HT-29 (cell line): ENCODE measurements around the gene KRT26. TPM values are rescaled to one million over a fixed set of nuclear protein-coding genes. Genes with fewer than 3 reads are reported as not detected.
A peak's percentile ranks its signal among the peaks of the same experiment; 100 is the strongest.
"Not testable (repeated sequence)": the region's sequence is repeated elsewhere in the genome, so short reads cannot be mapped to it uniquely, and the experiment has no call there.

Experiments
- DNase-seq: peaks from one replicate; pipeline ENCODE4 v3.0.0-alpha.2; 2015; ENCODE audit warnings: low spot score
- total RNA-seq: library from RNA; depleted of rRNA; stranded (reverse); fragments of >200 nt; shearing (Covaris generic); gene quantifications from 2 replicates; pipeline ENCODE4 v1.2.3, GENCODE V29; 2014; rRNA removed

KRT26 gene, protein sequence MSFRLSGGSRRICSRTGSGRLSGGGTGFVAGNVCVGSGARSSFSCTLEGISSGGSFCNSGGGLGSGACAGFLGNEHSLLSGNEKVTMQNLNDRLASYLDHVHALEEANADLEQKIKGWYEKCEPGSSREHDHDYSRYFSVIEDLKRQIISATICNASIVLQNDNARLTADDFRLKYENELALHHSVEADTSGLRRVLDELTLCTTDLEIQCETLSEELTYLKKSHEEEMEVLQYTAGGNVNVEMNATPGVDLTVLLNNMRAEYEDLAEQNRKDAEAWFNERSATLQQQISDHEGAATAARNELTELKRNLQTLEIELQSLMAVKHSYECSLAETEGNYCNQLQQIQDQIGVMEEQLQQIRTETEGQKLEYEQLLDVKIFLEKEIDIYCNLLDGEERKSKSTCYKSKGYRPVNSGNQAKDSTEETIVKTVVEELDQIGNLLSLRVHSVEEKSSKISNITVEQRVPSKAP
- not detected in 2 replicates for total RNA-seq

DNA sequence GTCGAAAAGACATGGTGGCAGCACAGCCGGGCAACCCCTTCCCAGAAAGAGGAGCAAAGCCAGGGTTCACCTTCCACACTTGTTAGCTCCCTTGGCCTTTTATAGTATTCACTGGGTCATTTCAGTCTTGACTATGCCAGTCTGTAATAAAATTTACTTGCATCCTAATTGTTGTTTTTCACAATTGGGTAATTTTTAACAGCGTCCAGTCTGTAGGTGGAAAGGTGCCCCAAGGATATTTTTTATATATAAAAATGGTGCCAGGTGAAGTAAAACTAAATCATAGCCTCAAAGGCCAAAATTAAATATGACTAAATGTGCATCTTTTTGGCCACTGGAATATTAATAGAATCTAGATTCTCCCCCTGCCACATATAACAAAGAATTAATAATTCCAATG is at the start of gene KRT26:
TSS of gene KRT26 (minus strand) at position 101 of the 400 bp plus-strand sequence. CDS start at position 13, 88 bp downstream.
- no peak for DNase-seq

DNA sequence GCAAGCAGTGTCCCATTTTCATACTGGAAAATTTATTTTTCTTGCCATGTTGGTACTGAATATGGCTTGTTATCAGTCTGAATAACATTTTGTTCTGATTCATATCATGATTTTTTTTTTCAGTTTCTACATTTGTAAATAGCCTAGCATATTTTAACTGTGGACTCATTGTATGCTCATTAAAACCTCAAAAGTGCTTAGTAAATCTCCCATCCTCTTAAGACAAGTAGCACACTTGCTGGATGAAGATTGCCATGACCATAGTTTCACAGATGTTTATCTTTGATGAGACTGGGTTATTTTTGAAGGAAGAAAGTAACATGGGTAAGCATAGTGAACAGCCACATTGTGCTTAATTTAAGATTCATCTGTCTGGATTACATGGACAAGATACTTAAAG is 49.5 kb upstream of the KRT26 start:
- no peak for DNase-seq

GRCh38 chr17:40820228-40820838 is 48.3 kb upstream of the KRT26 start:
- no peak for DNase-seq

GRCh38 chr17:40819528-40820125 is 47.6 kb upstream of the KRT26 start:
- DNase-seq, result no peak

DNA sequence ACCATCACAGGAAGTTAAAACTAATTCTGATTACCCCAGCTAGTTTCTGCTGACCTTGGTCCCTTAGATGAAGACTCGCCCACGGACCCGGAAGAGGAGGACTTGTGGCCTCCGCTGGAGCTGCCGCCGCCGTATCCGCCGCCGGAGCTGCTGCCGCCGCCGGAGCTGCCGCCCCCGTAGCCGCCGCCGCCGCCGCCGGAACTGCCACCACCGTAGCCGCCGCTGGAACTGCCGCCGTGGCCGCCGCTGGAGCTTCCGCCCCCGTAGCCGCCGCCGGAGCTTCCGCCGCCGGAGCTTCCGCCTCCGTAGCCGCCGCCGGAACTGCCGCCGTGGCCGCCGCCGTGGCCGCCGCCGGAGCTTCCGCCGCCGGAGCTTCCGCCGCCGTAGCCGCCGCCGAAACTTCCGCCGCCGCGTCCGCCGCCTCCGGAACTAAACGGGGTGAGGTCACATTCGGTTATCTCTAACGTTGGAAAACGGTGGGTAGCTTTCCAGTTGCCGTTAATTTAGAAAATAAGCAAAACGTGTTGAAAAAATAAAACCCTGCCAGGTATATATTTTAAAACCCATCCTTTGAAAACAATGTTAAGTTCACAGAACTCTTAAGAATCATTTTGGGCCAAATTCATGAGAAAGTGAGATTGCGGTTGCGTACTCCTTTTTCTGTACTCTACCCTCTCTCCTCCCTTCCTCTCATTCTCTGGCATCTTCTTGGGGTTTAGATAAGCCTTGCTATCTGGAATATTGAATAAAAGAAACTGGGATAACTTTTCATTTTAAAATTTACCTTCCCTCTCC is 46.9 kb upstream of the KRT26 start:
- peak; percentile 56 for DNase-seq

DNA sequence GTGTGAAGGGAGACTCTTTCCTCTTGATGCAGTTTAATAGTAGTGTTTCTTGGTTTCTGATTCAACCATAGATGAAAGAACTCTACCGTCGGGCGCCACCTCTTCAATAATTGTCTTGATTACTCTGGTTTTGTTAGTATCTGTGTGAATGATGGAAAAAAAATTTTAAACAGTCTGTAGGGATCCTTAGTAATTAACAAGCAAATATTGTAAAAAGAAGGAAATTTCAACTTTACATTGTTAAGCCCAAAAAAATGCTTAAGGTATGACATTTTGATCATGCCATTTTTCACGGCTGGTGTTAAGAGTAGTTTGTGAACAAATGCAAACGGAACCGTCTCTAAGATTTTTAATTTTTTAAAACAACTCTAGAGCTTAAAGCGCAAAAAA is 46.3 kb upstream of the KRT26 start:
- DNase-seq, result peak; percentile 19

DNA sequence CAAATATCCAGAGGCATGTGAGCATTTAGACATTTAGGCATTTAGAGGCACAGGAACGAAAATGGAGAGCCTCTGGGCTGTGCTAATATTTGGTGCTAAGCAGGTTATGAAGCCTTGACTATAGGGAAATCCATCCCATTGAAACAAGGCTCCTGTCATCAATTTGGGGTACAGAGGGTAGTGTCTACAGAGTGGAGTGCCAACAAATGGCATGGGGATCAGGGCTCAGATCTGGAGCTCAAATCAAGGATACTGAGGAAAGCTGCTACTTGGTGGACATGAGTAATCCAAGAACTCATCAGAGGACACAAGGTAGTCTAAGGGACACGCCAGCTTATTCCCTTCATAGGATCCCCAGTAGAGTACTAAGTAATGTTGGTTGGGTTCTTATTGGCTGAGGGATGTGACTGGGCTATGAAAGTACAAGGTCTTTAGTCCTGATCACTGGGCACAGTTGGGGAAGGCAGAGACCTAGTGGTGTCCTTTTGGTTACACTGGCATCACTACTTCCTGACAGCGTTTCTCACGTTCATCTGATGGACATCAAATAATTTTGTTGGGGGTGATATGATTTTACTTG is 45.2 kb upstream of the KRT26 start:
- no peak for DNase-seq

- no peak for DNase-seq
Measured at GRCh38 chr17:40816569-40816968, 44.6 kb upstream of the KRT26 start.

DNA sequence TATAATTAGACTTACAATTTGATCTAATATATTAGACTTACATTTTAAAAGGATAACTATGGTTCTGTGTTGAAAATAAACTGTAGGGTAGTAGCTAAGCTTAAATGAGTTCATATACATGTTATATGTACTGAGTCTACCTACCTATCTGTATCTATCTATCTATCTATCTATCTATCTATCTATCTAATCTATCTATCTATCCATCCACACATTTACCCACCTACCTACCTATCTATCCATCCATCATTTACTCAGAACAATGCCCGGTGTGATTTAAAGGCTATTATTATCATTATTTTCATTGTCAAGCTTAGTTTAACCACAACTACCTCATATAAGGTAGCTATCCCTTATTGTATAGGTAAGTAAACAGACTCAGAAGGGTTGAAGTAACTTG is 43.4 kb upstream of the KRT26 start:
- DNase-seq, result no peak

DNA sequence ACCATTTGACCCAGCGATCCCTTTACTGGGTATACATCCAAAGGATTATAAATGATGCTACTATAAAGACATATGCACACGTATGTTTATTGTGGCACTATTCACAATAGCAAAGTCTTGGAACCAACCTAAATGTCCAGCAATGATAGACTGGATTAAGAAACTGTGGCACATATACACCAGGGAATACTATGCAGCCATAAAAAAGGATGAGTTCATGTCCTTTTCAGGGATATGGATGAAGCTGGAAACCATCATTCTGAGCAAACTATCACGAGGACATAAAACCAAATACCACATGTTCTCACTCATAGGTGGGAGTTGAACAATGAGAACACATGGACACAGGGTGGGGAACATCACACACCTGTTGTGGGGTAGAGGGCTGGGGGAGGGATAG is 42.7 kb upstream of the KRT26 start:
- DNase-seq, result not testable (repeated sequence)

DNA sequence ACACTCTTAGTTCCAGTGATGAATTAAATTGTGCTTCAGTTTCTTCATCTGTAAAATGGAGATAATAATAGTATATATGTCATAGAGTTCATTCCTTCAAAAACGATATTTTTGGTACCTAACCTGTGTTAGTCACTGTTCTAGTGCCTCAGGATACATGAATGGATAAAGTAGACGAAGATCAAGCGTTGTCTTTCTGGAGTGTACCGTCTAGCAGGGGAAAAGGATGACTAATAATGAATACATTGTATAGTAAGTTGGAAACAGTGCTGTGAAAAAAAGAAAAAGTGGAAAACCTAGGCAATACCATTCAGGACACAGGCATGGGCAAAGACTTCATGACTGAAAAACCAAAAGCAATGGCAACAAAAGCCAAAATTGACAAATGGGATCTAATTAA is 41.8 kb upstream of the KRT26 start:
- no peak for DNase-seq

GRCh38 chr17:40812639-40813038 is 40.6 kb upstream of the KRT26 start:
- DNase-seq, result no peak

DNA sequence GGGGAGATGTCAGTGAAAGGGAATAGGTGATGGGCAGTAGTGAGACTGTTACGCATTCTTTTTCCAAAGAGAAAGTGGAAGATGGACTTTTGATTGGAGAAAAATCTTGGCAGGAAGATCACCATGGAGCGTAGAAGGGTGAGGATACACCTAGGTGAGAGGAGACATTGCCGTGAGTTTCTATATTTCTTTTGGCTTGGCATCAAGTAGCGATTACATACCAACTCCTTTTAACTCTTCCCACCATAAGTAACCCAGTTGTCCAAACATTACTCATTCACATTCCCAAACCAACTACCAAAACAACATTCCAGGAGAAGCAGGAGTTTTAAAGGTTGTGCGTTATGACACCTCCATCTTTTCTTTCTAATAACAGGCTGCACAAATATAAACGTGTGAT is 38.5 kb upstream of the KRT26 start:
- DNase-seq, result no peak

DNA sequence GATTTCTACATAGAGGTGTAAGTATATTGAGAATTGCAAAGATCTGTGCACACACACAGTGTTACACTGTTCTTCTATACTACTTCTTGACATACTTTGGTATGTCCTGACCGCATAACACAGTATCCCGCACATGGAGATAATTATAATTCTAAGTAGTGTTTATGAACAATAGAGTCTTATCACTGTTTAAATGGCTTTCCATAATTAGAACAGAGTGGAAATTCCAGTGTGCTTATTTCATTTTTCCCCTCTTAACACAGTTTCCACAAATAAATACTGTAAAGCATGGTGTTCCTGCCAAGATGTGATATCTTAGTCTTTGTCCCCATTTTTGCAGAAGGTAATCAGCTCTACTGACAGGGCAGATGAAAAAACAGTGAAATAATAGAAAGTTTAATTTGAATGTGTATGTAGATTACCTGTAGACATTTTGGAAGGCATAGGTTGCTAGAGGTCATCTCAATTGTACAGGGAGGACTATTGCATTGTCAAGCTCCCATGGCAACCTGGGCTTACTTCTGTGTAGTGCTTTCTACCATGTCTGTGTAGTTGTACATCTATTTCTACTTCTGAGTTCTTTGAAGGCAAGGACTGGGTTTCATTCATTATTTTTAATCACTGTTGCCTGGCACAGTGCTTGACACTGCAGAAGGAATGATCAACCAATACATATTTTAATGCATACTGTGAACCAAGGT is 37.9 kb upstream of the KRT26 start:
- no peak for DNase-seq

GRCh38 chr17:40806131-40806530 is 34.1 kb upstream of the KRT26 start:
- DNase-seq, result no peak

GRCh38 chr17:40803617-40804082 is 31.6 kb upstream of the KRT26 start:
- peak; percentile 85 for DNase-seq

DNA sequence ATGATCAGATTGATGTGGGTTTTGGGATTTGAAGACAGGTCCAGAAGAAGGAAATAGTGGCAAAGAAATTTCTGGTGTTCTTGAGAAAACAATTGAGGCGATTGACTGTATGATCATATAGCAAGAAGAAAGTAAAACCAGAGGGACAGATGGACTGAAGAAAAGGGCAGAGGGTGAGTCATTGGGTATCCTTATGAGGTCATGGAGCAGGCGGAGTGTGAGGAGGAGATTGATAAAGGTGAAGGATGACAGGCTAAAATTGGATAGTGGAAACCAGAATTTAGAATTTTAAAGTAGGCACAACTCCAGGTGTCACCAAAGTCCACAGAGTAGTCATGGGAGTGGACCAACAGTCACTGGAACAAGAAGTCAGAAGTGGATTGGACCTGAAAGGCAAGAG is 29.2 kb upstream of the KRT26 start:
- DNase-seq, result no peak

DNA sequence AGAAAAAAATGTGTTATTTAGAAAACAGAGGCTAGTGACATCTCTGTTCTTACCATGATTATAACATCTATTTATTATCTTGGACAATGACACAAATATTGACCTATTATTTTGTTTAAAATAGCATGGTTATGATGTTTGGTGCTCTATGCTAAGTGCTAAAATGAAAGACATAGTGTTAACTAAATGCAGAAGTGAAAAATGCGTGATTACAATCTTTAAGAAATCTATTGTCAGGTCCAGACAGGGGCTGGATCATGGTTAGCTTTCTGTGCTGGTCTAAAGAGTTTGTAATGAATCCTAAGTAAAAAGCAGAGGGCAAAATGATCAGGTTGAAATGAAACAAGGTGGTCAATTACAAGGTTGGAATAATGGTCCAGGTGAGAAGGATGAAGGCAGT is 28.4 kb upstream of the KRT26 start:
- no peak for DNase-seq

- no peak for DNase-seq
Measured at GRCh38 chr17:40799859-40800258, 27.9 kb upstream of the KRT26 start, which contains the start of gene KRT28. TSS of gene KRT28 (minus strand) at chr17:40799959. CDS start at chr17:40799893, 66 bp downstream.

DNA sequence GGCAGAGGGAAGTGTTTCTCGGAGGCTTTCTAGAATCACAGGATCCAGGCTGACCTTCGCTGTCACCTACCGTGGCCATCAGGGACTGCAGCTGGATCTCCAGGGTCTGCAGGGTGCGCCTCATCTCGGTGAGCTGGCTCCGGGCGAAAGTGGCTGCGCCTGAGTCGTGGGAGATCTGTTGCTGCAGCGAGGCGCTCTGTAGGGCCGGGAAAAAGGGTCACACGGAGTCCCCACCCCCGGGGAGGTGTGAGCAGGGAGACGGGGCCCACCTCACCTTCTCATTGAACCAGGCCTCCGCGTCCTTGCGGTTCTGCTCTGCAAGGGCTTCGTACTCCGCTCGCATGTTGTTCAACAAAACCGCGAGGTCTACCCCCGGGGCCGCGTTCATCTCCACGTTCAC is 24.8 kb upstream of the KRT26 start:
- DNase-seq, result no peak
